ENCODE results near the gene PSMD3.

- TF ChIP-seq CTCF (IDR thresholded peaks at IDR 0.05) (no peak), POLR2A (IDR thresholded peaks at IDR 0.05) (no peak)
These were observed 41.9 kb downstream of the PSMD3 start for GRCh38 chr17:40022497-40022896.

Data from esophagus squamous epithelium (tissue), 4 donors.